Measurements from ENCODE around the gene AMOTL1. TPM values are rescaled to one million over a fixed set of nuclear protein-coding genes. Genes with fewer than 3 reads are reported as not detected.

AMOTL1 gene
- total RNA-seq, 1 donor from 2014 or later, result 32.6 TPM

GRCh38 chr11:94775567-94776327 lies 7.6 kb downstream of the AMOTL1 start:
- no peak for TF ChIP-seq CTCF (IDR thresholded peaks at IDR 0.05)
- intact Hi-C loops (cut with DNase I), result no loop called here
- DNase-seq (ENCODE audit: low spot score in 2 of 2), result no peak
- H3K36me3 ChIP-seq, result no peaks in the 10 kb centered on the region
- no peaks in the 10 kb centered on the region for H3K9me3 ChIP-seq
- no peak overlapping the region for H3K27ac ChIP-seq
- peaks cover 0 to 30% of the 10 kb centered on the region in 2 donors for H3K4me1 ChIP-seq
- H3K27me3 ChIP-seq, result no peaks in the 10 kb centered on the region
- no peak overlapping the region for H3K4me3 ChIP-seq

DNA sequence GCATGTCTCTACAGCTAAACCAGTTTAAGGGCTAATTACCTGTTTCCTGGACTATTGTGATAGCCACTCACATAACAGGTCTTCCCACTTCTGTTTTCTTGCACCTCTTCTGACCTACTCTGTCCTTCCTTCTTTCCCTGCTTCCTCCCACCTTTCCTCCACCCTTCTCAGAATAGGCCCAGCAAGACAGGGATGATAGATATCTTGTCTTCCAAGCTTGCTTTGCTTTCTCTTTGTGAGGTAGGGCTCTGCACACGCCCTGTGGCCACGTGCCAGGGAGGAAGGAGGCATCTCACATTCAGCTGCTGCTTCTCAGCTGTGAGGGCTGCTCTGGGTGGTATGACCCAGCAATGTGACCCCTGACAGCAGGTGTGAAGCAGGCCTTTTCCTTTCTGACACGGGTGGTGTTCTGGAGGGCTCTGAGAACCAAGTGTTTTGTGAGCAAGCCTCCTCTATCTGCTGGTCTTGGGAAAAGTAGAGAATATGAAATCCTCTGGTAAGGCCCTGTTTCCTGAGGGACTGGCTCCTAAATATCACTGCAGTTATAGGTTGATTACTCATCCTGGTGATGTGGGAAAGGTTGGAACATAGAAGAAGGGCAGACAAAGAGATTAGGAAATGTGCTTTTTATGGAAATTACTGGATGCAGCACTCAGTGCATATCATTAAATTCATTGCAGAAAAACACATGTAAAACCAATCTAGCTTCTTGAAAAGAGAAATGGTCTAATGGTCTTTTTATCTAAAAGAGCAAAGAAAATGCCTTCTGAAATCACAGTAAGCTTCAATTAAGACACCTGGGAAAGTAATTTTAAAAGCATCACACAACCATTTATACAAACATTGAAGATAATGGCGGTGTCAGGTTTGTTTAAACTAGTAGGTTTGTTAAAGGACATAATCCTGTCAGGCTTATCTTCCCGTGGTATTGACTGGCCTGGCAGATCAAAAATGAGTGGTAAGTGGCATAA lies 8.5 kb downstream of the AMOTL1 start:
- TF ChIP-seq CTCF (IDR thresholded peaks at IDR 0.05), result no peak
- no peak overlapping the region for H3K27ac ChIP-seq
- no peaks in the 10 kb centered on the region for H3K36me3 ChIP-seq
- H3K27me3 ChIP-seq, result no peaks in the 10 kb centered on the region
- no peak overlapping the region for H3K4me3 ChIP-seq
- intact Hi-C loops (cut with DNase I), result no loop called here
- no peaks in the 10 kb centered on the region for H3K9me3 ChIP-seq
- H3K4me1 ChIP-seq, result peaks cover 0 to 29% of the 10 kb centered on the region in 2 donors
- DNase-seq (ENCODE audit: low spot score in 2 of 2), result no peak

DNA sequence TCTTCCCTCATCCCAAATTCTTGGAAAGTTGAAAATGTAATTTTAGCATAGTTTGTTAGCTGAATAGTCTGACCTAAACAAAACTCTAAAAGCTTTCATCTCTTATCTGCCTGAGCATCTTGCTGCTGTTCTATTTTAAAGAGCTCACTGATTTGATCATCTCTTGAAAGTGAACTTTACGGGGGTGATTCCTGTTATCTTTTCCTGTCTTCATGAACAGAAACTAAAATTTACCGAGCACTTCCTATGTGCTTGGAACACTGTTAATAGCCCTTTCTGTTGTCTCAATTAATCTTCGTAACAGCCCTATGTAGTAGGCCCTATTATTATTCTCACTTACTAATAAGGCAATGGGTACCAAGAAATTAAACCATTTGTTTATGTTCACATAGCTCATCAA lies 12.3 kb downstream of the AMOTL1 start:
- Histone ChIP-seq H3K36me3 (no peaks in the 10 kb centered on the region), H3K27me3 (no peaks in the 10 kb centered on the region), H3K4me1 (peaks cover 0 to 40% of the 10 kb centered on the region in 2 donors), H3K9me3 (no peaks in the 10 kb centered on the region), H3K27ac (no peak overlapping the region), H3K4me3 (peak overlapping the region in 1 of 2 donors; percentile 23)
- DNase-seq (ENCODE audit: low spot score in 2 of 2), result no peak
- no peak for TF ChIP-seq CTCF (IDR thresholded peaks at IDR 0.05)
- intact Hi-C loops (cut with DNase I), result no loop called here

GRCh38 chr11:94781837-94782236 lies 13.7 kb downstream of the AMOTL1 start:
- no peak for TF ChIP-seq CTCF (IDR thresholded peaks at IDR 0.05)
- H3K27me3 ChIP-seq, result no peaks in the 10 kb centered on the region
- no peak overlapping the region for H3K4me3 ChIP-seq
- intact Hi-C loops (cut with DNase I), result no loop called here
- no peaks in the 10 kb centered on the region for H3K36me3 ChIP-seq
- peaks cover 0 to 44% of the 10 kb centered on the region in 2 donors for H3K4me1 ChIP-seq
- no peaks in the 10 kb centered on the region for H3K9me3 ChIP-seq
- H3K27ac ChIP-seq, result no peak overlapping the region
- no peak for DNase-seq (ENCODE audit: low spot score in 2 of 2)

DNA sequence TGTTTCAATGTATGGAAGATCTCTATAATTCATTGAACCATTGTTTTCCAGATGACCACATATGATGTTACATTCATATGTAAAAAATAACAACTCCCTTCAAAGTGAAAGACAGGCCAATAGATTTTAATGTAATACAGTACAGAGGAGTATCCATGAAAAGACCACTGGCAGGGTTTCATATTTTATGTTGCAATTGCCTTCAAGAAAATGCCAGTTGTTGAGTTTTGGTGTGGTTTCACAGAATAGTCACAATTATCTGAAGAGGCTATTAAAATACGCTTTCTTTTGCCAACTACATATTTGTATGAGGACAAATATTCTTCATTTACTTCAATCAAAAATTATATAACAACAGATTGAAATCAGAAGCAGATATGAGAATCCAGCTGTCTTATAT lies 14.3 kb downstream of the AMOTL1 start:
- DNase-seq (ENCODE audit: low spot score in 2 of 2), result no peak
- intact Hi-C loops (cut with DNase I), result no loop called here
- H3K9me3 ChIP-seq, result no peaks in the 10 kb centered on the region
- no peaks in the 10 kb centered on the region for H3K36me3 ChIP-seq
- no peaks in the 10 kb centered on the region for H3K27me3 ChIP-seq
- H3K4me3 ChIP-seq, result no peak overlapping the region
- H3K4me1 ChIP-seq, result peaks cover 0 to 41% of the 10 kb centered on the region in 2 donors
- no peak for TF ChIP-seq CTCF (IDR thresholded peaks at IDR 0.05)
- H3K27ac ChIP-seq, result no peak overlapping the region
